WTC11 (cell line): ENCODE data around the gene LRRC23. TPM values are rescaled to one million over a fixed set of nuclear protein-coding genes. Genes with fewer than 3 reads are reported as not detected.

Source experiments
- CBFB ChIP-seq: sonication (generic); formaldehyde crosslinking; IDR thresholded peaks from 2 replicates; pipeline ENCODE4 v1.8.1; 2022; ENCODE audit warnings: mild to moderate bottlenecking, low read depth, missing genetic modification reagents
- CREM ChIP-seq: sonication (generic); formaldehyde crosslinking; IDR thresholded peaks from 2 replicates; pipeline ENCODE4 v1.8.1; 2022; ENCODE audit warnings: mild to moderate bottlenecking, missing genetic modification reagents, moderate library complexity
- ESRRA ChIP-seq: sonication (generic); formaldehyde crosslinking; IDR thresholded peaks from 2 replicates; pipeline ENCODE4 v1.8.1; 2022; ENCODE audit warnings: mild to moderate bottlenecking, missing genetic modification reagents, borderline replicate concordance
- FOXK1 ChIP-seq: sonication (generic); formaldehyde crosslinking; IDR thresholded peaks from 2 replicates; pipeline ENCODE4 v1.8.0; 2022; ENCODE audit warnings: mild to moderate bottlenecking, moderate library complexity, missing genetic modification reagents
- MYBL2 ChIP-seq: sonication (generic); formaldehyde crosslinking; IDR thresholded peaks from 2 replicates; pipeline ENCODE4 v1.8.1; 2023; ENCODE audit warnings: mild to moderate bottlenecking, moderate library complexity, missing genetic modification reagents
- NR1H2 ChIP-seq: sonication (generic); formaldehyde crosslinking; IDR thresholded peaks from 2 replicates; pipeline ENCODE4 v1.9.0; 2021; ENCODE audit warnings: mild to moderate bottlenecking, moderate library complexity, missing genetic modification reagents
- PRRX2 ChIP-seq: fragments of 250-450 bp; sonication (Bioruptor Pico); IDR thresholded peaks from 2 replicates; pipeline ENCODE4 v1.8.0; 2021; ENCODE audit warnings: mild to moderate bottlenecking
- SMAD3 ChIP-seq: sonication (generic); formaldehyde crosslinking; IDR thresholded peaks from 2 replicates; pipeline ENCODE4 v1.8.0; 2022; ENCODE audit warnings: missing genetic modification reagents, mild to moderate bottlenecking, borderline replicate concordance
- TEAD1 ChIP-seq: sonication (generic); formaldehyde crosslinking; IDR thresholded peaks from 2 replicates; pipeline ENCODE4 v1.8.0; 2022; ENCODE audit warnings: mild to moderate bottlenecking, missing genetic modification reagents
- TEAD4 ChIP-seq: sonication (generic); formaldehyde crosslinking; IDR thresholded peaks from 2 replicates; pipeline ENCODE4 v1.8.0; 2022; ENCODE audit warnings: mild to moderate bottlenecking, missing genetic modification reagents
- ZNF396 ChIP-seq: fragments of 250-450 bp; sonication (Bioruptor Pico); IDR thresholded peaks from 2 replicates; pipeline ENCODE4 v1.8.0; 2021; ENCODE audit warnings: mild to moderate bottlenecking, moderate library complexity, borderline replicate concordance
- ZNF671 ChIP-seq: fragments of 250-450 bp; sonication (Bioruptor Pico); IDR thresholded peaks from 2 replicates; pipeline ENCODE4 v1.8.0; 2021; ENCODE audit warnings: mild to moderate bottlenecking
- total RNA-seq: library from RNA; stranded (reverse); gene quantifications from 3 replicates; pipeline ENCODE4 v1.2.3, GENCODE V29; 2021
- TF ChIP-seq, protein P1 (sequence below): sonication (generic); formaldehyde crosslinking; IDR thresholded peaks from 2 replicates; pipeline ENCODE4 v1.8.0; 2022; ENCODE audit warnings: mild to moderate bottlenecking, missing genetic modification reagents
- TF ChIP-seq, protein P2 (sequence below): sonication (generic); formaldehyde crosslinking; conservative IDR thresholded peaks from 2 replicates; pipeline ENCODE4 v1.8.1; 2022; ENCODE audit warnings: mild to moderate bottlenecking, missing genetic modification reagents
- TF ChIP-seq, protein P3 (sequence below): sonication (generic); formaldehyde crosslinking; IDR thresholded peaks from 2 replicates; pipeline ENCODE4 v1.8.1; 2023; ENCODE audit warnings: mild to moderate bottlenecking, missing genetic modification reagents, moderate library complexity
- TF ChIP-seq, protein P4 (sequence below): sonication (generic); formaldehyde crosslinking; conservative IDR thresholded peaks from 2 replicates; pipeline ENCODE4 v1.8.1; 2023; ENCODE audit warnings: mild to moderate bottlenecking, low read depth, missing genetic modification reagents, moderate library complexity
- TF ChIP-seq, protein P5 (sequence below): fragments of 200-600 bp; IDR thresholded peaks from 2 replicates; pipeline ENCODE4 v1.8.0; 2022; ENCODE audit warnings: antibody characterized with exemption
- TF ChIP-seq, protein P6 (sequence below): sonication (generic); formaldehyde crosslinking; IDR thresholded peaks from 2 replicates; pipeline ENCODE4 v1.8.1; 2022; ENCODE audit warnings: mild to moderate bottlenecking, moderate library complexity, missing genetic modification reagents
- TF ChIP-seq, protein P7 (sequence below): sonication (generic); formaldehyde crosslinking; IDR thresholded peaks from 2 replicates; pipeline ENCODE4 v1.8.0; 2022; ENCODE audit warnings: mild to moderate bottlenecking, missing genetic modification reagents
- TF ChIP-seq, protein P8 (sequence below): fragments of 250-450 bp; sonication (Bioruptor Pico); IDR thresholded peaks from 2 replicates; pipeline ENCODE4 v1.9.0; 2021; ENCODE audit warnings: mild to moderate bottlenecking, borderline replicate concordance

Gene LRRC23
- total RNA-seq, 1 experiment from 2014 or later: 3.1 TPM

DNA sequence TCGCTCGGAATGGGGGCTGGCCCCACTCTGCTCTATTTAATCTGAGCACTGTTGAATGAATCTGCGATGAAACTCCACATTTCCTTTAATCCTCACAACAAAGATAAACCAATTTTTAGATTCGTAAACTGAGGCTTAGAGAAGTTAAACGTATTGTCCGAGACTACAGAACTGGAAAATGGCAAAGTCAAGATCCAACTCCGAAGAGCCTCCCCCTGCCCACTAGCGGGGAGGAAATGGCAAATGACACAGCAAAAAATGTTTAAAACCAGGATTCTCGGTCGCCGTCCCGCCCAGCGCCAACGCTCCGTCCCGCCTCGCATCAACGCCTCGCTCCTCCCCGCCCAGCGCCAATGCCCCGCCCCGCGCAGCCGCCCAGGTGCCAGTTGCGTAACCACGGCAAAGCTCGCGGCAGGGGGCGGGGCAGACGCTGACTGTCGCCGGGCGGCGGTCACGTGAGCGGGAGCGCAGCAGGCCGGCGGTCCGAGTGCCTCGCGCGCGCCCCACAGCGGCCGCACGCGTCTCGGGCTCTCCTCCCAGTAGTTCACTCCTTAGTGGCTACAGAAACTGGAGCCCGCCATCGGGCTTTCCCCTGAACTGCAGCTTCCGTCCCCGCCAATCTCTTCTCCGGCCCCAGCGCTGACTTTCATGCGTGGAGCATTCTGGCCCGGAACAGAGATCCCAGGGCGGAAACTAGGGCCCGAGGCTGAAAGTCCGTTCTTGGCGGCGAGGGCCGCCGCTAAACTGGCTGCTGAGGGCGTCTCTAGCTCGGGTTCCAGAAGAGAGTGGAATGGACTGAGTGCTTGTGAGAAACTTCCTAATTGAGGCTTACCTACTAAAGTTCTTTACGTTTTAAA, 13.6 kb upstream of the LRRC23 start (continued):
- TF ChIP-seq, protein P1, sequence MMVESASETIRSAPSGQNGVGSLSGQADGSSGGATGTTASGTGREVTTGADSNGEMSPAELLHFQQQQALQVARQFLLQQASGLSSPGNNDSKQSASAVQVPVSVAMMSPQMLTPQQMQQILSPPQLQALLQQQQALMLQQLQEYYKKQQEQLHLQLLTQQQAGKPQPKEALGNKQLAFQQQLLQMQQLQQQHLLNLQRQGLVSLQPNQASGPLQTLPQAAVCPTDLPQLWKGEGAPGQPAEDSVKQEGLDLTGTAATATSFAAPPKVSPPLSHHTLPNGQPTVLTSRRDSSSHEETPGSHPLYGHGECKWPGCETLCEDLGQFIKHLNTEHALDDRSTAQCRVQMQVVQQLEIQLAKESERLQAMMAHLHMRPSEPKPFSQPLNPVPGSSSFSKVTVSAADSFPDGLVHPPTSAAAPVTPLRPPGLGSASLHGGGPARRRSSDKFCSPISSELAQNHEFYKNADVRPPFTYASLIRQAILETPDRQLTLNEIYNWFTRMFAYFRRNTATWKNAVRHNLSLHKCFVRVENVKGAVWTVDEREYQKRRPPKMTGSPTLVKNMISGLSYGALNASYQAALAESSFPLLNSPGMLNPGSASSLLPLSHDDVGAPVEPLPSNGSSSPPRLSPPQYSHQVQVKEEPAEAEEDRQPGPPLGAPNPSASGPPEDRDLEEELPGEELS: 0 out of 2 replicates have a peak, but pooled peaks have one; percentile 58
- TF ChIP-seq, protein P2, sequence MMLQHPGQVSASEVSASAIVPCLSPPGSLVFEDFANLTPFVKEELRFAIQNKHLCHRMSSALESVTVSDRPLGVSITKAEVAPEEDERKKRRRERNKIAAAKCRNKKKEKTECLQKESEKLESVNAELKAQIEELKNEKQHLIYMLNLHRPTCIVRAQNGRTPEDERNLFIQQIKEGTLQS (CRISPR knock-in tag): no peak
- peak; percentile 46; the same call in 1 of the 2 replicates for TF ChIP-seq TEAD1
- TF ChIP-seq MYBL2: no peak; the same call in 1 of the 2 replicates
- TF ChIP-seq PRRX2 (CRISPR knock-in tag): no peak
- no peak for TF ChIP-seq ZNF671 (CRISPR knock-in tag)
- TF ChIP-seq, protein P3, sequence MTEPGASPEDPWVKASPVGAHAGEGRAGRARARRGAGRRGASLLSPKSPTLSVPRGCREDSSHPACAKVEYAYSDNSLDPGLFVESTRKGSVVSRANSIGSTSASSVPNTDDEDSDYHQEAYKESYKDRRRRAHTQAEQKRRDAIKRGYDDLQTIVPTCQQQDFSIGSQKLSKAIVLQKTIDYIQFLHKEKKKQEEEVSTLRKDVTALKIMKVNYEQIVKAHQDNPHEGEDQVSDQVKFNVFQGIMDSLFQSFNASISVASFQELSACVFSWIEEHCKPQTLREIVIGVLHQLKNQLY (CRISPR knock-in tag): no peak
- 0 out of 2 replicates have a peak, but pooled peaks have one; percentile 65 for TF ChIP-seq CBFB (CRISPR knock-in tag)
- peak; percentile 77 for TF ChIP-seq FOXK1
- TF ChIP-seq TEAD4: no peak
- TF ChIP-seq NR1H2: no peak
- TF ChIP-seq, protein P4, sequence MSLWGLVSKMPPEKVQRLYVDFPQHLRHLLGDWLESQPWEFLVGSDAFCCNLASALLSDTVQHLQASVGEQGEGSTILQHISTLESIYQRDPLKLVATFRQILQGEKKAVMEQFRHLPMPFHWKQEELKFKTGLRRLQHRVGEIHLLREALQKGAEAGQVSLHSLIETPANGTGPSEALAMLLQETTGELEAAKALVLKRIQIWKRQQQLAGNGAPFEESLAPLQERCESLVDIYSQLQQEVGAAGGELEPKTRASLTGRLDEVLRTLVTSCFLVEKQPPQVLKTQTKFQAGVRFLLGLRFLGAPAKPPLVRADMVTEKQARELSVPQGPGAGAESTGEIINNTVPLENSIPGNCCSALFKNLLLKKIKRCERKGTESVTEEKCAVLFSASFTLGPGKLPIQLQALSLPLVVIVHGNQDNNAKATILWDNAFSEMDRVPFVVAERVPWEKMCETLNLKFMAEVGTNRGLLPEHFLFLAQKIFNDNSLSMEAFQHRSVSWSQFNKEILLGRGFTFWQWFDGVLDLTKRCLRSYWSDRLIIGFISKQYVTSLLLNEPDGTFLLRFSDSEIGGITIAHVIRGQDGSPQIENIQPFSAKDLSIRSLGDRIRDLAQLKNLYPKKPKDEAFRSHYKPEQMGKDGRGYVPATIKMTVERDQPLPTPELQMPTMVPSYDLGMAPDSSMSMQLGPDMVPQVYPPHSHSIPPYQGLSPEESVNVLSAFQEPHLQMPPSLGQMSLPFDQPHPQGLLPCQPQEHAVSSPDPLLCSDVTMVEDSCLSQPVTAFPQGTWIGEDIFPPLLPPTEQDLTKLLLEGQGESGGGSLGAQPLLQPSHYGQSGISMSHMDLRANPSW (CRISPR knock-in tag): no peak
- TF ChIP-seq SMAD3 (CRISPR knock-in tag): peak; percentile 59; the same call in 1 of the 2 replicates
- TF ChIP-seq CREM (CRISPR knock-in tag): peak; percentile 72; the same call in 1 of the 2 replicates
- no peak for TF ChIP-seq ESRRA (CRISPR knock-in tag)
- TF ChIP-seq, protein P5, sequence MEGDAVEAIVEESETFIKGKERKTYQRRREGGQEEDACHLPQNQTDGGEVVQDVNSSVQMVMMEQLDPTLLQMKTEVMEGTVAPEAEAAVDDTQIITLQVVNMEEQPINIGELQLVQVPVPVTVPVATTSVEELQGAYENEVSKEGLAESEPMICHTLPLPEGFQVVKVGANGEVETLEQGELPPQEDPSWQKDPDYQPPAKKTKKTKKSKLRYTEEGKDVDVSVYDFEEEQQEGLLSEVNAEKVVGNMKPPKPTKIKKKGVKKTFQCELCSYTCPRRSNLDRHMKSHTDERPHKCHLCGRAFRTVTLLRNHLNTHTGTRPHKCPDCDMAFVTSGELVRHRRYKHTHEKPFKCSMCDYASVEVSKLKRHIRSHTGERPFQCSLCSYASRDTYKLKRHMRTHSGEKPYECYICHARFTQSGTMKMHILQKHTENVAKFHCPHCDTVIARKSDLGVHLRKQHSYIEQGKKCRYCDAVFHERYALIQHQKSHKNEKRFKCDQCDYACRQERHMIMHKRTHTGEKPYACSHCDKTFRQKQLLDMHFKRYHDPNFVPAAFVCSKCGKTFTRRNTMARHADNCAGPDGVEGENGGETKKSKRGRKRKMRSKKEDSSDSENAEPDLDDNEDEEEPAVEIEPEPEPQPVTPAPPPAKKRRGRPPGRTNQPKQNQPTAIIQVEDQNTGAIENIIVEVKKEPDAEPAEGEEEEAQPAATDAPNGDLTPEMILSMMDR: peak; percentile 35
- TF ChIP-seq ZNF396 (CRISPR knock-in tag): no peak
- TF ChIP-seq, protein P6, sequence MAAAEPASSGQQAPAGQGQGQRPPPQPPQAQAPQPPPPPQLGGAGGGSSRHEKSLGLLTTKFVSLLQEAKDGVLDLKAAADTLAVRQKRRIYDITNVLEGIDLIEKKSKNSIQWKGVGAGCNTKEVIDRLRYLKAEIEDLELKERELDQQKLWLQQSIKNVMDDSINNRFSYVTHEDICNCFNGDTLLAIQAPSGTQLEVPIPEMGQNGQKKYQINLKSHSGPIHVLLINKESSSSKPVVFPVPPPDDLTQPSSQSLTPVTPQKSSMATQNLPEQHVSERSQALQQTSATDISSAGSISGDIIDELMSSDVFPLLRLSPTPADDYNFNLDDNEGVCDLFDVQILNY (CRISPR knock-in tag): peak; percentile 98
- TF ChIP-seq, protein P7, sequence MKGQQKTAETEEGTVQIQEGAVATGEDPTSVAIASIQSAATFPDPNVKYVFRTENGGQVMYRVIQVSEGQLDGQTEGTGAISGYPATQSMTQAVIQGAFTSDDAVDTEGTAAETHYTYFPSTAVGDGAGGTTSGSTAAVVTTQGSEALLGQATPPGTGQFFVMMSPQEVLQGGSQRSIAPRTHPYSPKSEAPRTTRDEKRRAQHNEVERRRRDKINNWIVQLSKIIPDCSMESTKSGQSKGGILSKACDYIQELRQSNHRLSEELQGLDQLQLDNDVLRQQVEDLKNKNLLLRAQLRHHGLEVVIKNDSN: peak; percentile 96
- TF ChIP-seq, protein P8, sequence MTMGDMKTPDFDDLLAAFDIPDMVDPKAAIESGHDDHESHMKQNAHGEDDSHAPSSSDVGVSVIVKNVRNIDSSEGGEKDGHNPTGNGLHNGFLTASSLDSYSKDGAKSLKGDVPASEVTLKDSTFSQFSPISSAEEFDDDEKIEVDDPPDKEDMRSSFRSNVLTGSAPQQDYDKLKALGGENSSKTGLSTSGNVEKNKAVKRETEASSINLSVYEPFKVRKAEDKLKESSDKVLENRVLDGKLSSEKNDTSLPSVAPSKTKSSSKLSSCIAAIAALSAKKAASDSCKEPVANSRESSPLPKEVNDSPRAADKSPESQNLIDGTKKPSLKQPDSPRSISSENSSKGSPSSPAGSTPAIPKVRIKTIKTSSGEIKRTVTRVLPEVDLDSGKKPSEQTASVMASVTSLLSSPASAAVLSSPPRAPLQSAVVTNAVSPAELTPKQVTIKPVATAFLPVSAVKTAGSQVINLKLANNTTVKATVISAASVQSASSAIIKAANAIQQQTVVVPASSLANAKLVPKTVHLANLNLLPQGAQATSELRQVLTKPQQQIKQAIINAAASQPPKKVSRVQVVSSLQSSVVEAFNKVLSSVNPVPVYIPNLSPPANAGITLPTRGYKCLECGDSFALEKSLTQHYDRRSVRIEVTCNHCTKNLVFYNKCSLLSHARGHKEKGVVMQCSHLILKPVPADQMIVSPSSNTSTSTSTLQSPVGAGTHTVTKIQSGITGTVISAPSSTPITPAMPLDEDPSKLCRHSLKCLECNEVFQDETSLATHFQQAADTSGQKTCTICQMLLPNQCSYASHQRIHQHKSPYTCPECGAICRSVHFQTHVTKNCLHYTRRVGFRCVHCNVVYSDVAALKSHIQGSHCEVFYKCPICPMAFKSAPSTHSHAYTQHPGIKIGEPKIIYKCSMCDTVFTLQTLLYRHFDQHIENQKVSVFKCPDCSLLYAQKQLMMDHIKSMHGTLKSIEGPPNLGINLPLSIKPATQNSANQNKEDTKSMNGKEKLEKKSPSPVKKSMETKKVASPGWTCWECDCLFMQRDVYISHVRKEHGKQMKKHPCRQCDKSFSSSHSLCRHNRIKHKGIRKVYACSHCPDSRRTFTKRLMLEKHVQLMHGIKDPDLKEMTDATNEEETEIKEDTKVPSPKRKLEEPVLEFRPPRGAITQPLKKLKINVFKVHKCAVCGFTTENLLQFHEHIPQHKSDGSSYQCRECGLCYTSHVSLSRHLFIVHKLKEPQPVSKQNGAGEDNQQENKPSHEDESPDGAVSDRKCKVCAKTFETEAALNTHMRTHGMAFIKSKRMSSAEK (CRISPR knock-in tag): no peak
